Mesangial cell (primary cell): ENCODE data around the gene RTN3. TPM values are rescaled to one million over a fixed set of nuclear protein-coding genes. Genes with fewer than 3 reads are reported as not detected.

ENCODE experiments used
- total RNA-seq: library from RNA; depleted of rRNA; stranded (reverse); fragments of >200 nt; gene quantifications from 2 replicates; pipeline ENCODE4 v1.2.3, GENCODE V29; 2015

RTN3 gene
- 87.8 and 129 TPM in 2 replicates for total RNA-seq

DNA sequence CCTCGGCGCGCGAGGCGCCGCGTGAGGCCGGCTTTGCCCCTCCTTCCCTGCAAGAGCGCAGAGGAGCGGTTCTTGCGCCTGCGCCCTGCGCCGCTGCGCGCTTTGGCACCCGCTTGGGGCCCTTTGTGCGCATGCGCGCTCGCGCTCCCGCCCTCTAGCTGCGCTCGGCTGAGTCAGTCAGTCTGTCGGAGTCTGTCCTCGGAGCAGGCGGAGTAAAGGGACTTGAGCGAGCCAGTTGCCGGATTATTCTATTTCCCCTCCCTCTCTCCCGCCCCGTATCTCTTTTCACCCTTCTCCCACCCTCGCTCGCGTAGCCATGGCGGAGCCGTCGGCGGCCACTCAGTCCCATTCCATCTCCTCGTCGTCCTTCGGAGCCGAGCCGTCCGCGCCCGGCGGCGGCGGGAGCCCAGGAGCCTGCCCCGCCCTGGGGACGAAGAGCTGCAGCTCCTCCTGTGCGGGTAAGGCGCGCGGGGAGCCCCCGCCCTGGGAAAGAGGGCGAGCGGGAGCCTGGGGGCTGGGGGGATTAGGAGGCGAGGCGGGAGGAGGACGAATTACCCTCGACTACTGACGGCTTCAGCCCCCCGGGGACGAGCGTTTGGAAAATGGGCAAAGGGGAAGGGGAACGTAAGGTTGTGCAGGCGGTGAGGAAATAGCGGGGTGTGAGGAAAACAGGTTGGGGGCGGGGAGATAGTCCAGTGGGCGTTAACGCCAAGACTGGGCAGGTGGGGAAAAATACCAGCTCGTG is at the start of gene RTN3:
RTN3 (plus strand) TSS at position 180 of the 745 bp plus-strand sequence; CDS start at position 317, 137 bp downstream.

DNA sequence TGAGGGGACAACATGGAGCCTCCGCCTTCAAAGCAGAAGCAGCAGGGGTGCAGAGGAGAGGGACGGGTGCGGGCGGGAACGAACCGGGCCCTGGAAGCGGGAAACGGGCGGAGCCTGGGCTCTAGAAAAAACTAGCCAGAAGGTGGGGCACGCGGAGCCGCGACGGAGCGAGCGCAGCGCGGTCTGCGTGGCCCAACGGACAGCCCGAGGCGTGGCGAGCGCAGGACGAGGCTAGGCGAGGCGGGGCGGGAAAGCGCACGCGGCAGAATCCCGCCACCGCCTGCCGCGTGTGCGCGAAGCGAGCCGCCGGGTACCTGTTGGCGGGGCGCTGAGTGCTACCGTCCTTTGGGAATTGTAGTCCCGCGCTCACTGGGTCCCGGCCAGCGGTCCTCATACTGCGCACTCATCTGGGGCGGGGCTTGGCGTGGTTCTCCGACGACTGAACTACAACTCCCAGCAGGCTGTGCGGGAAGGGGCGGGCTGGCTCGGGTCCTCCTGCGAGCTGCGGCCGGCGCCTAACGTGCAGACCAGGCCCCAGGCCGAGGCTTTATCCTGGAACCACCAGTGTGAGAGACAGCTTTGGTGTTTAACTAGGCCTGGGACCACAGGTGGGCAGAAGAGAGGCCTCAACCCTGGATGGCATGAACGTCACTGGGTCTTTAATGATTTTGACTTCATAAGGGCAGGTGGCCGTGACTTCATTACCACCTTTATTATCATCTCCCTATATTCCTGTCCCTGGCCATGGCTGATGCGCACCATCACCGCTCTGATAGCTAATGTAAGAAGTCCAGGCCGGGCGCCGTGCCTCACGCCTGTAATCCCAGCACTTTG is 9.8 kb upstream of the RTN3 start, which contains the start of gene ATL3:
ATL3 (minus strand) TSS at position 55 of the 834 bp plus-strand sequence; CDS start at position 14, 41 bp downstream.

DNA sequence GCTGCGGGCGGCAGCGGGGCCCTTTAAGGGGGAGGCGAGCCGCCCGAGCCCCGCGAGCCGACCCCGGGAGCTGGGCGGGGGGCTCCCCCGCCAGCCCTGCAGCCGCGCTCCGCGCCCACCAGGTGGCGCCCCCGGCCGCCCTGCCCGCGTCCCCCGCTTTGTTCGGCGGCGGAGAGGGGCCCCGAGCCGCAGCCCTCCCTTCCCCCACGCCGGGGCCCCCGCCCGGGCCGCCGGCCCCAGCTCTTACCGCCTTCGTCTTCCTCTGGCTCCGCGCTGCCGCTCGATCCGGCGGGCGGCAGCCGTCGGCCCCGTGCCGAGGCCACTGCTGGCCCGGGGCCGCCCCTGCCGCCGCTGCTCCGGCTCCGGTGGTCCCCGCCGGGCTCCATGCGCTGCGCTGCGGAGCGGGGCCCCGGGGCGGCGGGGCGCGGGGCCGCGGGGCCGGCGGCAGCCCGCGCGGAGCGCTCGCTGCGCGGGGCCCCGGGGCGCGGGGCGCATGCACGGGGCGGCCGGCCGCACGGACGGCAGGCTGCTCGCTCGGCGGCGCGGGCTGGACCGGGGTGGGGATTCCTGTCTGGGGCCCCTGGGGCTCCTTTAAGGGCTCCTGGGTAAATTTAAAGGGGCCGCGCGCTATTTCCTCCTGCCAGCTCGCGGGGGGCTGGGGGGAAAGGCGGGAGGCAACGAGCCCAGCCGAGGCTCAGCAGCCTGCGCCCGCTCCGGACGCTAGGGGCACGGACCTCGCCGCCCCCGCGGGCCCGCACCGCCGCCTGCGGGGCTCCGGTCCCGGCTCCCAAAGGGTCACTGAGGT is 87.1 kb downstream of the RTN3 start, which contains the start of gene ZFTA:
ZFTA (minus strand) TSS at position 539 of the 805 bp plus-strand sequence; CDS start at position 386, 153 bp downstream.

Other genes with a start within 250 kb of the RTN3 start
- 0.16 and 0.63 TPM in 2 replicates for gene PLAAT5, start 190.3 kb upstream of the RTN3 start, total RNA-seq
- gene LGALS12, start 175.4 kb upstream of the RTN3 start, total RNA-seq: under 0.01 and 0.76 TPM in 2 replicates
- gene PLAAT4, start 144.7 kb upstream of the RTN3 start, total RNA-seq: 7.5 and 51.5 TPM in 2 replicates
- 0.16 TPM in 1 of 2 replicates, not detected in the other for gene PLAAT2, start 118.1 kb upstream of the RTN3 start, total RNA-seq
- gene PLAAT3, start 67.1 kb upstream of the RTN3 start, total RNA-seq: 58.2 and 101 TPM in 2 replicates
- gene ATL3, start 10.1 kb upstream of the RTN3 start, total RNA-seq: 40.7 and 43.0 TPM in 2 replicates
- 7.2 and 22.3 TPM in 2 replicates for gene ZFTA, start 87.3 kb downstream of the RTN3 start, total RNA-seq
- gene SPINDOC, start 132.0 kb downstream of the RTN3 start, total RNA-seq: 24.2 and 31.9 TPM in 2 replicates
- 23.6 and 26.4 TPM in 2 replicates for gene MARK2, start 157.6 kb downstream of the RTN3 start, total RNA-seq
- 3.1 and 6.7 TPM in 2 replicates for gene RCOR2, start 235.7 kb downstream of the RTN3 start, total RNA-seq